SK-N-SH (cell line): Measurements from ENCODE around the gene ITPRID1. TPM values are rescaled to one million over a fixed set of nuclear protein-coding genes. Genes with fewer than 3 reads are reported as not detected.

Experiments
- CTCF ChIA-PET: fragments of 300-600, 350-600 bp; formaldehyde crosslinking; extraction: SDS; loops from one replicate; lab custom pipeline; 2021; lab: Yijun Ruan, JAX
- POLR2A ChIA-PET: fragments of 350-600 bp; sonication (Branson Sonifier 250); formaldehyde crosslinking; extraction: SDS; loops from one replicate; lab custom pipeline; 2020; ENCODE audit warnings: antibody characterized with exemption, inconsistent platforms; lab: Yijun Ruan, JAX
- DNase-seq: peaks from one replicate; pipeline ENCODE4 v3.0.0; 2012
- H2AFZ ChIP-seq: fragments of 200-600 bp; sonication (generic); 2 replicates; pipeline ENCODE4 v1.8.1; 2016; ENCODE audit warnings: antibody characterized with exemption, mild to moderate bottlenecking, low read depth
- H3F3A ChIP-seq: fragments of 200-600 bp; sonication (generic); replicated peaks from 2 replicates; pipeline ENCODE3; 2016; ENCODE audit warnings: antibody characterized with exemption, mild to moderate bottlenecking; ENCODE audit not compliant: insufficient read depth
- H3K27ac ChIP-seq, 2 experiments: fragments of 200-500 bp in 1 of 2; fragments of 200-600 bp in 1 of 2; sonication (Bioruptor generic) in 1 of 2; sonication (generic), shearing (Covaris generic) in 1 of 2; 2 replicates each; pipeline versions ENCODE4 v1.5.1 to v1.6.1; 2014 to 2016; ENCODE audit warnings: low read depth in 2 of 2, inconsistent platforms in 1 of 2, low read length in 1 of 2, mild to moderate bottlenecking in 1 of 2, mixed read lengths in 1 of 2
- H3K27me3 ChIP-seq: fragments of 200-600 bp; sonication (generic), shearing (Covaris generic); 2 replicates; pipeline ENCODE4 v1.6.1; 2016; ENCODE audit warnings: mixed run types; ENCODE audit not compliant: insufficient read depth
- H3K36me3 ChIP-seq, 2 experiments: fragments of 200-500 bp in 1 of 2; fragments of 200-600 bp in 1 of 2; sonication (Bioruptor generic) in 1 of 2; sonication (generic) in 1 of 2; replicated peaks in 1 of 2; 2 replicates each; pipeline versions ENCODE3 to v1.5.1; 2014 to 2016; ENCODE audit warnings: low read length in 1 of 2, mild to moderate bottlenecking in 1 of 2; ENCODE audit not compliant: insufficient read depth in 2 of 2, control insufficient read depth in 1 of 2
- H3K4me1 ChIP-seq, 2 experiments: fragments of 200-500 bp in 1 of 2; fragments of 200-600 bp in 1 of 2; sonication (Bioruptor generic) in 1 of 2; sonication (generic), shearing (Covaris generic) in 1 of 2; 2 replicates each; pipeline versions ENCODE4 v1.5.1 to v1.6.1; 2014 to 2016; ENCODE audit warnings: low read depth in 1 of 2, low read length in 1 of 2, mixed run types in 1 of 2; ENCODE audit not compliant: insufficient read depth in 2 of 2, control insufficient read depth in 1 of 2
- H3K4me2 ChIP-seq: fragments of 200-600 bp; sonication (generic), shearing (Covaris generic); 2 replicates; pipeline ENCODE4 v1.6.1; 2017; ENCODE audit warnings: mixed run types
- H3K4me3 ChIP-seq, 2 experiments: fragments of 200-500 bp in 1 of 2; fragments of 200-600 bp in 1 of 2; sonication (Bioruptor generic) in 1 of 2; sonication (generic), shearing (Covaris generic) in 1 of 2; 2 replicates each; pipeline versions ENCODE4 v1.5.1 to v1.8.1; 2014 to 2016; ENCODE audit warnings: low read depth in 2 of 2, inconsistent platforms in 1 of 2, low read length in 1 of 2, mild to moderate bottlenecking in 1 of 2, mixed read lengths in 1 of 2, moderate library complexity in 1 of 2
- H3K79me2 ChIP-seq: fragments of 200-600 bp; sonication (generic); 2 replicates; pipeline ENCODE4 v1.8.1; 2017; ENCODE audit warnings: mild to moderate bottlenecking; ENCODE audit not compliant: insufficient read depth
- H3K9ac ChIP-seq: fragments of 200-600 bp; sonication (generic); 2 replicates; pipeline ENCODE4 v1.6.1; 2017; ENCODE audit warnings: mixed run types
- H3K9me2 ChIP-seq: fragments of 200-600 bp; sonication (generic); 2 replicates; pipeline ENCODE4 v1.6.1; 2017; ENCODE audit warnings: mixed run types
- H3K9me3 ChIP-seq: fragments of 200-600 bp; sonication (generic); 2 replicates; pipeline ENCODE4 v1.6.1; 2017; ENCODE audit warnings: mixed run types, mild to moderate bottlenecking, moderate library complexity
- H4K20me1 ChIP-seq: fragments of 200-600 bp; sonication (generic); 2 replicates; pipeline ENCODE4 v1.6.1; 2017; ENCODE audit warnings: mild to moderate bottlenecking, mixed run types; ENCODE audit not compliant: insufficient read depth
- CHD2 ChIP-seq: fragments of 150-350 bp; IDR thresholded peaks from 2 replicates; pipeline ENCODE4 v1.6.1; 2018; ENCODE audit warnings: low read length; ENCODE audit not compliant: partially characterized antibody
- EP300 ChIP-seq, 2 experiments: IDR thresholded peaks; 2 replicates each; pipeline versions ENCODE4 v1.4.0 to v1.6.1; 2012; ENCODE audit warnings: borderline replicate concordance in 1 of 2, low read depth in 1 of 2, low read length in 1 of 2
- FOSL2 ChIP-seq: IDR thresholded peaks from 2 replicates; pipeline ENCODE4 v1.4.0; 2012; ENCODE audit warnings: low read depth, mild to moderate bottlenecking, moderate library complexity, borderline replicate concordance
- FOXJ3 ChIP-seq: sonication (generic); formaldehyde crosslinking; IDR thresholded peaks from 2 replicates; pipeline ENCODE4 v1.5.1; 2020; ENCODE audit warnings: mild to moderate bottlenecking, missing genetic modification reagents
- FOXM1 ChIP-seq: IDR thresholded peaks from 2 replicates; pipeline ENCODE4 v1.4.0; 2012; ENCODE audit warnings: low read depth, mild to moderate bottlenecking
- GABPA ChIP-seq: IDR thresholded peaks from 2 replicates; pipeline ENCODE4 v1.4.0; 2012; ENCODE audit warnings: low read depth, mild to moderate bottlenecking
- GATA2 ChIP-seq: sonication (generic); formaldehyde crosslinking; IDR thresholded peaks from 2 replicates; pipeline ENCODE4 v1.5.0; 2020; ENCODE audit warnings: mild to moderate bottlenecking, missing genetic modification reagents
- MEF2A ChIP-seq: IDR thresholded peaks from 2 replicates; pipeline ENCODE4 v1.4.0; 2012; ENCODE audit warnings: low read depth, borderline replicate concordance
- NFIC ChIP-seq: IDR thresholded peaks from 2 replicates; pipeline ENCODE4 v1.4.0; 2012; ENCODE audit warnings: borderline replicate concordance
- POLR2AphosphoS5 ChIP-seq: IDR thresholded peaks from 2 replicates; pipeline ENCODE4 v1.6.1; 2012; ENCODE audit warnings: low read depth, low read length
- RCOR1 ChIP-seq: fragments of 150-350 bp; IDR thresholded peaks from 2 replicates; pipeline ENCODE4 v1.6.1; 2017; ENCODE audit warnings: antibody characterized with exemption, low read length
- RFX5 ChIP-seq: IDR thresholded peaks from 2 replicates; pipeline ENCODE4 v1.6.1; 2012; ENCODE audit warnings: mild to moderate bottlenecking, improper control_type of control experiment, low read length
- RXRA ChIP-seq: IDR thresholded peaks from 2 replicates; pipeline ENCODE4 v1.4.0; 2012; ENCODE audit warnings: low read depth, mild to moderate bottlenecking, borderline replicate concordance
- TAF1 ChIP-seq: IDR thresholded peaks from 2 replicates; pipeline ENCODE4 v1.6.1; 2012; ENCODE audit warnings: low read depth, mild to moderate bottlenecking, low read length, moderate library complexity, borderline replicate concordance
- USF2 ChIP-seq: fragments of 150-350 bp; IDR thresholded peaks from 2 replicates; pipeline ENCODE4 v1.6.1; 2017; ENCODE audit warnings: antibody characterized with exemption, low read length, low read depth, borderline replicate concordance
- ZBTB33 ChIP-seq: IDR thresholded peaks from 2 replicates; pipeline ENCODE4 v1.4.0; 2012; ENCODE audit warnings: low read depth, borderline replicate concordance
- WGBS: methylation state at CpG from one replicate; pipeline ENCODE4 v1.1.6; 2017; ENCODE audit warnings: low lambda C conversion rate; 5-methylcytosine and 5-hydroxymethylcytosine counted together
- polyA plus RNA-seq, 3 experiments: library from polyadenylated mRNA; depleted of rRNA; stranded (reverse); fragments of >200 nt; gene quantifications; 2 replicates each; pipeline ENCODE4 v1.2.3, GENCODE V29; 2012
- TF ChIP-seq, protein P1 (sequence below): IDR thresholded peaks from 2 replicates; pipeline ENCODE4 v1.4.0; 2012; ENCODE audit warnings: low read depth
- TF ChIP-seq, protein P2 (sequence below): fragments of 150-350 bp; IDR thresholded peaks from 2 replicates; pipeline ENCODE4 v1.6.1; 2016; ENCODE audit warnings: mild to moderate bottlenecking, low read depth, low read length
- TF ChIP-seq, protein P3 (sequence below): IDR thresholded peaks from 2 replicates; pipeline ENCODE4 v1.6.1; 2012; ENCODE audit warnings: mild to moderate bottlenecking, low read depth, low read length, moderate library complexity

Gene ITPRID1
- polyA plus RNA-seq, 1 of the 3 experiments (the other 2 are of a cell fraction): not detected

GRCh38 chr7:31550432-31550831 is 36.5 kb downstream of the ITPRID1 start:
- no peaks in the 10 kb centered on the region; the same call in 1 of the 2 replicates for H3K27me3 ChIP-seq
- H3F3A ChIP-seq: no peaks in the 10 kb centered on the region
- H3K4me3 ChIP-seq: no peak overlapping the region
- TF ChIP-seq RXRA (no peak), RFX5 (no peak), ZBTB33 (no peak), EP300 (IDR thresholded peaks at IDR 0.05; ENCODE audit: borderline replicate concordance in 1 of 2, low read depth in 1 of 2, low read length in 1 of 2) (no peak), TAF1 (no peak), FOXJ3 (CRISPR knock-in tag) (no peak), POLR2AphosphoS5 (no peak)
- TF ChIP-seq, protein P1, sequence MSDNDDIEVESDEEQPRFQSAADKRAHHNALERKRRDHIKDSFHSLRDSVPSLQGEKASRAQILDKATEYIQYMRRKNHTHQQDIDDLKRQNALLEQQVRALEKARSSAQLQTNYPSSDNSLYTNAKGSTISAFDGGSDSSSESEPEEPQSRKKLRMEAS: no peak
- TF ChIP-seq, protein P2, sequence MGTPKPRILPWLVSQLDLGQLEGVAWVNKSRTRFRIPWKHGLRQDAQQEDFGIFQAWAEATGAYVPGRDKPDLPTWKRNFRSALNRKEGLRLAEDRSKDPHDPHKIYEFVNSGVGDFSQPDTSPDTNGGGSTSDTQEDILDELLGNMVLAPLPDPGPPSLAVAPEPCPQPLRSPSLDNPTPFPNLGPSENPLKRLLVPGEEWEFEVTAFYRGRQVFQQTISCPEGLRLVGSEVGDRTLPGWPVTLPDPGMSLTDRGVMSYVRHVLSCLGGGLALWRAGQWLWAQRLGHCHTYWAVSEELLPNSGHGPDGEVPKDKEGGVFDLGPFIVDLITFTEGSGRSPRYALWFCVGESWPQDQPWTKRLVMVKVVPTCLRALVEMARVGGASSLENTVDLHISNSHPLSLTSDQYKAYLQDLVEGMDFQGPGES: no peak
- TF ChIP-seq, all 33 proteins: peak for 0
- Histone ChIP-seq H3K79me2 (no peaks in the 10 kb centered on the region), H3K9me2 (no peaks in the 10 kb centered on the region), H2AFZ (no peak overlapping the region), H3K9me3 (no peaks in the 10 kb centered on the region), H3K4me2 (no peak overlapping the region), H3K36me3 (no peaks in the 10 kb centered on the region), H3K9ac (no peak overlapping the region), H3K4me1 (no peaks in the 10 kb centered on the region), H3K27ac (no peak overlapping the region), H4K20me1 (no peaks in the 10 kb centered on the region)
- CTCF ChIA-PET: no interaction called here
- no peak for DNase-seq
- POLR2A ChIA-PET: no interaction called here
- 0% methylated on average over 1 of the region's 1 CpG for WGBS

GRCh38 chr7:31553661-31554081 is 39.8 kb downstream of the ITPRID1 start:
- ChIA-PET POLR2A (no interaction called here), CTCF (interaction anchor here (0.7 kb wide), 1 partner anchor 17 kb away, joined by 3 read pairs; no protein-coding TSS in a partner anchor)
- no peak overlapping the region for H2AFZ ChIP-seq
- no peaks in the 10 kb centered on the region for H4K20me1 ChIP-seq
- DNase-seq: no peak
- H3K27ac ChIP-seq: no peak overlapping the region
- no peaks in the 10 kb centered on the region for H3K36me3 ChIP-seq
- no peak overlapping the region for H3K4me2 ChIP-seq
- H3K79me2 ChIP-seq: no peaks in the 10 kb centered on the region
- no peaks in the 10 kb centered on the region; the same call in 1 of the 2 replicates for H3K27me3 ChIP-seq
- H3K4me1 ChIP-seq: no peaks in the 10 kb centered on the region
- H3K4me3 ChIP-seq: no peak overlapping the region
- no peaks in the 10 kb centered on the region for H3K9me2 ChIP-seq
- no peak overlapping the region for H3K9ac ChIP-seq
- H3F3A ChIP-seq: no peaks in the 10 kb centered on the region
- H3K9me3 ChIP-seq: no peaks in the 10 kb centered on the region
- TF ChIP-seq EP300 (IDR thresholded peaks at IDR 0.05; ENCODE audit: borderline replicate concordance in 1 of 2, low read depth in 1 of 2, low read length in 1 of 2): no peak
- TF ChIP-seq FOSL2: no peak
- no peak for TF ChIP-seq GATA2 (CRISPR knock-in tag)
- no peak for TF ChIP-seq FOXJ3 (CRISPR knock-in tag)
- TF ChIP-seq GABPA: no peak
- TF ChIP-seq MEF2A: no peak
- TF ChIP-seq RXRA: no peak
- no peak for TF ChIP-seq NFIC
- no peak for TF ChIP-seq FOXM1
- TF ChIP-seq, protein P3, sequence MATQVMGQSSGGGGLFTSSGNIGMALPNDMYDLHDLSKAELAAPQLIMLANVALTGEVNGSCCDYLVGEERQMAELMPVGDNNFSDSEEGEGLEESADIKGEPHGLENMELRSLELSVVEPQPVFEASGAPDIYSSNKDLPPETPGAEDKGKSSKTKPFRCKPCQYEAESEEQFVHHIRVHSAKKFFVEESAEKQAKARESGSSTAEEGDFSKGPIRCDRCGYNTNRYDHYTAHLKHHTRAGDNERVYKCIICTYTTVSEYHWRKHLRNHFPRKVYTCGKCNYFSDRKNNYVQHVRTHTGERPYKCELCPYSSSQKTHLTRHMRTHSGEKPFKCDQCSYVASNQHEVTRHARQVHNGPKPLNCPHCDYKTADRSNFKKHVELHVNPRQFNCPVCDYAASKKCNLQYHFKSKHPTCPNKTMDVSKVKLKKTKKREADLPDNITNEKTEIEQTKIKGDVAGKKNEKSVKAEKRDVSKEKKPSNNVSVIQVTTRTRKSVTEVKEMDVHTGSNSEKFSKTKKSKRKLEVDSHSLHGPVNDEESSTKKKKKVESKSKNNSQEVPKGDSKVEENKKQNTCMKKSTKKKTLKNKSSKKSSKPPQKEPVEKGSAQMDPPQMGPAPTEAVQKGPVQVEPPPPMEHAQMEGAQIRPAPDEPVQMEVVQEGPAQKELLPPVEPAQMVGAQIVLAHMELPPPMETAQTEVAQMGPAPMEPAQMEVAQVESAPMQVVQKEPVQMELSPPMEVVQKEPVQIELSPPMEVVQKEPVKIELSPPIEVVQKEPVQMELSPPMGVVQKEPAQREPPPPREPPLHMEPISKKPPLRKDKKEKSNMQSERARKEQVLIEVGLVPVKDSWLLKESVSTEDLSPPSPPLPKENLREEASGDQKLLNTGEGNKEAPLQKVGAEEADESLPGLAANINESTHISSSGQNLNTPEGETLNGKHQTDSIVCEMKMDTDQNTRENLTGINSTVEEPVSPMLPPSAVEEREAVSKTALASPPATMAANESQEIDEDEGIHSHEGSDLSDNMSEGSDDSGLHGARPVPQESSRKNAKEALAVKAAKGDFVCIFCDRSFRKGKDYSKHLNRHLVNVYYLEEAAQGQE: no peak
- no peak for TF ChIP-seq CHD2
- no peak for TF ChIP-seq RCOR1
- TF ChIP-seq USF2: no peak
- no peak for TF ChIP-seq POLR2AphosphoS5
